HepG2 (cell line): ENCODE data around the gene FOLR1. TPM values are rescaled to one million over a fixed set of nuclear protein-coding genes. Genes with fewer than 3 reads are reported as not detected.

Experiments
- ATAC-seq: fragments of 200-7000 bp; cut with Tn5 transposase; 3 replicates; pipeline ENCODE4 v1.9.1; 2020; ENCODE audit warnings: mild to moderate bottlenecking, moderate library complexity
- BruUV-seq: library from RNA; stranded (reverse); fragments of 400-500 nt; replicated peaks from 2 replicates; lab custom pipeline; 2021; lab: Mats Ljungman, UMichigan
- CTCF ChIA-PET: fragments of 300-600 bp; formaldehyde crosslinking; extraction: SDS; loops from one replicate; lab custom pipeline; 2021; ENCODE audit warnings: low total read pairs, inconsistent platforms, low intra/inter-chr PET ratio; lab: Yijun Ruan, JAX
- POLR2A ChIA-PET: fragments of 350-600 bp; sonication (Branson Sonifier 250); formaldehyde crosslinking; loops from one replicate; lab custom pipeline; 2020; ENCODE audit warnings: antibody characterized with exemption, inconsistent platforms; lab: Yijun Ruan, JAX
- DNase-seq: peaks from one replicate; pipeline ENCODE4 v3.0.0-alpha.2; 2015; ENCODE audit warnings: low spot score
- FAIRE-seq: peaks from 3 replicates; lab custom pipeline; 2011; peaks lifted over from hg19 to GRCh38; lab: Jason Lieb, UNC
- H2AFZ ChIP-seq: one replicate; pipeline ENCODE4 v1.6.1; 2011; ENCODE audit warnings: low read length, inconsistent platforms
- H3K27ac ChIP-seq: fragments of 300-600 bp; 3 replicates; pipeline ENCODE4 v1.8.0; 2011; ENCODE audit warnings: mixed run types, mild to moderate bottlenecking, mixed read lengths, low read length, inconsistent platforms; ENCODE audit not compliant: insufficient read depth; ENCODE audit errors: extremely low read length
- H3K27me3 ChIP-seq, 2 experiments: fragments of 200-600 bp in 1 of 2; 2 replicates in 1 of 2; 3 replicates in 1 of 2; pipeline versions ENCODE4 v1.6.0 to v1.8.0; 2011; ENCODE audit warnings: low read length in 2 of 2, mild to moderate bottlenecking in 2 of 2, moderate library complexity in 2 of 2, inconsistent platforms in 1 of 2; ENCODE audit not compliant: insufficient read depth in 2 of 2, control insufficient read depth in 1 of 2
- H3K36me3 ChIP-seq, 2 experiments: fragments of 200-600 bp in 1 of 2; replicated peaks in 1 of 2; 2 replicates in 1 of 2; 3 replicates in 1 of 2; pipeline versions ENCODE4 v1.5.1 to v1.8.0; 2011; ENCODE audit warnings: low read length in 2 of 2, inconsistent platforms in 1 of 2; ENCODE audit not compliant: insufficient read depth in 2 of 2, control insufficient read depth in 1 of 2
- H3K4me1 ChIP-seq: 2 replicates; pipeline ENCODE4 v1.5.1; 2012; ENCODE audit warnings: low read length, inconsistent platforms; ENCODE audit not compliant: insufficient read depth
- H3K4me2 ChIP-seq: 2 replicates; pipeline ENCODE4 v1.6.0; 2011; ENCODE audit warnings: low read depth, low read length, inconsistent platforms
- H3K4me3 ChIP-seq, 3 experiments: fragments of 200-600 bp in 1 of 3; sonication (generic), shearing (Covaris generic) in 1 of 3; replicated peaks in 1 of 3; 2 replicates each; pipeline ENCODE4 v1.5.1; 2011 to 2016; ENCODE audit warnings: low read length in 3 of 3, inconsistent platforms in 2 of 3, low read depth in 2 of 3, mild to moderate bottlenecking in 2 of 3, control low read depth in 1 of 3, mixed read lengths in 1 of 3; ENCODE audit not compliant: insufficient read depth in 1 of 3
- H3K79me2 ChIP-seq: one replicate; pipeline ENCODE4 v1.6.1; 2011; ENCODE audit warnings: low read length, inconsistent platforms; ENCODE audit not compliant: insufficient read depth
- H3K9ac ChIP-seq: 2 replicates; pipeline ENCODE4 v1.6.0; 2011; ENCODE audit warnings: mild to moderate bottlenecking, low read depth, low read length, inconsistent platforms; ENCODE audit not compliant: insufficient read depth
- H3K9me3 ChIP-seq: 2 replicates; pipeline ENCODE4 v1.5.1; 2012; ENCODE audit warnings: mild to moderate bottlenecking, low read length
- H4K20me1 ChIP-seq: 2 replicates; pipeline ENCODE4 v1.6.0; 2011; ENCODE audit warnings: inconsistent platforms, mild to moderate bottlenecking, low read length, moderate library complexity; ENCODE audit not compliant: insufficient read depth
- FOXK2 ChIP-seq: fragments of 450-650 bp; IDR thresholded peaks from 2 replicates; pipeline ENCODE4 v1.6.1; 2016
- HMGA1 ChIP-seq: sonication (generic); formaldehyde crosslinking; conservative IDR thresholded peaks from 2 replicates; pipeline ENCODE4 v1.4.0; 2020; ENCODE audit warnings: missing genetic modification reagents
- MATR3 ChIP-seq: sonication (generic); formaldehyde crosslinking; IDR thresholded peaks from 2 replicates; pipeline ENCODE4 v1.4.0; 2020; ENCODE audit warnings: missing genetic modification reagents
- NAIF1 ChIP-seq: sonication (generic); formaldehyde crosslinking; IDR thresholded peaks from 2 replicates; pipeline ENCODE4 v1.5.0; 2020; ENCODE audit warnings: mild to moderate bottlenecking, missing genetic modification reagents, borderline replicate concordance
- NCOA2 ChIP-seq: sonication (generic); formaldehyde crosslinking; IDR thresholded peaks from 2 replicates; pipeline ENCODE4 v1.8.0; 2022; ENCODE audit warnings: inconsistent platforms
- SMARCE1 ChIP-seq: fragments of 450-650 bp; IDR thresholded peaks from 2 replicates; pipeline ENCODE4 v1.6.1; 2017; ENCODE audit warnings: borderline replicate concordance
- SRF ChIP-seq: IDR thresholded peaks from 2 replicates; pipeline ENCODE4 v1.6.1; 2011; ENCODE audit warnings: mild to moderate bottlenecking, low read depth, low read length, moderate library complexity
- TBP ChIP-seq: sonication (generic); formaldehyde crosslinking; IDR thresholded peaks from 2 replicates; pipeline ENCODE4 v1.5.0; 2020; ENCODE audit warnings: missing genetic modification reagents
- TCF7 ChIP-seq: sonication (generic); IDR thresholded peaks from 2 replicates; pipeline ENCODE4 v1.6.1; 2016; ENCODE audit warnings: antibody characterized with exemption, low read depth
- THAP11 ChIP-seq: IDR thresholded peaks from 2 replicates; pipeline ENCODE4 v1.6.1; 2016; ENCODE audit warnings: missing biosample characterization, missing genetic modification reagents
- TOE1 ChIP-seq: sonication (generic); formaldehyde crosslinking; IDR thresholded peaks from 2 replicates; pipeline ENCODE4 v1.4.0; 2020; ENCODE audit warnings: mild to moderate bottlenecking, missing genetic modification reagents
- UBTF ChIP-seq: sonication (generic); formaldehyde crosslinking; IDR thresholded peaks from 2 replicates; pipeline ENCODE4 v1.4.0; 2020; ENCODE audit warnings: mild to moderate bottlenecking, missing genetic modification reagents
- USF2 ChIP-seq, 2 experiments: sonication (generic) in 1 of 2; formaldehyde crosslinking in 1 of 2; IDR thresholded peaks; 2 replicates each; pipeline versions ENCODE4 v1.5.1 to v1.6.1; 2011 to 2020; ENCODE audit warnings: borderline replicate concordance in 1 of 2, low read depth in 1 of 2, low read length in 1 of 2, mild to moderate bottlenecking in 1 of 2, missing genetic modification reagents in 1 of 2, moderate library complexity in 1 of 2
- ZNF558 ChIP-seq: sonication (generic); formaldehyde crosslinking; IDR thresholded peaks from 2 replicates; pipeline ENCODE4 v1.9.0; 2022; ENCODE audit warnings: mild to moderate bottlenecking, missing genetic modification reagents, borderline replicate concordance
- ZNF629 ChIP-seq: sonication (generic); formaldehyde crosslinking; conservative IDR thresholded peaks from 2 replicates; pipeline ENCODE4 v1.5.0; 2020; ENCODE audit warnings: missing genetic modification reagents
- WGBS: methylation state at CpG from one replicate; pipeline ENCODE4 v1.1.6; 2017; ENCODE audit warnings: low lambda C conversion rate; 5-methylcytosine and 5-hydroxymethylcytosine counted together
- in situ Hi-C: cut with HindIII; loops from 2 replicates; pipeline ENCODE4 v1.10.0; 2017; ENCODE audit warnings: low pct_unique_long_range_greater_than_20kb; ENCODE audit not compliant: extremely low pct_ligation_motif_present
- intact Hi-C: fragments of 100-400 bp; cut with micrococcal nuclease; formaldehyde crosslinking; loops from one replicate; pipeline ENCODE4 v1.10.0; 2022; ENCODE audit not compliant: unreplicated experiment
- polyA plus RNA-seq, 8 experiments: library from polyadenylated mRNA; depleted of rRNA in 3 of 8; stranded (reverse) in 7 of 8; unstranded in 1 of 8; fragments of >200 nt; fragmentation: Illumina TruSeq in 4 of 8; extraction: Trizol in 4 of 8; gene quantifications; 2 replicates each; pipeline versions ENCODE4 v1.2.1 to v1.2.3, GENCODE V29; 2011 to 2016; ENCODE audit warnings: low read depth in 4 of 8, missing spikeins in 1 of 8, mixed read lengths in 1 of 8; ENCODE audit not compliant: insufficient read depth in 1 of 8
- total RNA-seq, 5 experiments: library from RNA; depleted of rRNA; stranded (reverse); fragments of >200 nt; fragmentation: Illumina TruSeq; extraction: Trizol; gene quantifications; 2 replicates each; pipeline ENCODE4 v1.2.3, GENCODE V29; 2016; ENCODE audit warnings: low read depth in 1 of 5
- TF ChIP-seq, protein P1 (sequence below): IDR thresholded peaks from 2 replicates; pipeline ENCODE4 v1.6.1; 2016

FOLR1 gene
- total and polyA plus RNA-seq, 2 of the 13 experiments (the other 11 are each of a cell fraction or from before 2014, with no cell fraction given) = 0.20 TPM; not detected in 1

GRCh38 chr11:72229336-72229924 is 37.5 kb downstream of the FOLR1 start:
- DNase-seq = no peak
- no peaks in the 10 kb centered on the region for H4K20me1 ChIP-seq
- H3K4me3 ChIP-seq = no peak overlapping the region
- no peak overlapping the region for H3K4me2 ChIP-seq
- no peak overlapping the region for H3K9ac ChIP-seq
- no peak overlapping the region for H3K27ac ChIP-seq
- CTCF ChIA-PET = no interaction called here
- H3K27me3 ChIP-seq = no peaks in the 10 kb centered on the region
- no TSS peak for BruUV-seq
- intact Hi-C loops = no loop called here
- peaks cover 7% of the 10 kb centered on the region for H3K79me2 ChIP-seq
- H2AFZ ChIP-seq = no peak overlapping the region
- peaks cover 17% of the 10 kb centered on the region for H3K4me1 ChIP-seq
- FAIRE-seq = no peak
- 100% methylated on average over 4 of the region's 8 CpGs for WGBS
- no peaks in the 10 kb centered on the region for H3K9me3 ChIP-seq
- no peak for ATAC-seq
- TF ChIP-seq TOE1 (CRISPR knock-in tag) (no peak), MATR3 (CRISPR knock-in tag) (no peak), NAIF1 (CRISPR knock-in tag) (no peak), HMGA1 (no peak), USF2 (IDR thresholded peaks at IDR 0.05; ENCODE audit: low read depth, low read length) (no peak), USF2 (CRISPR knock-in tag; IDR thresholded peaks at IDR 0.05; ENCODE audit: borderline replicate concordance) (no peak), SMARCE1 (no peak), UBTF (CRISPR knock-in tag) (no peak), TCF7 (no peak), NCOA2 (CRISPR knock-in tag) (no peak), TBP (CRISPR knock-in tag) (no peak), FOXK2 (no peak), ZNF558 (CRISPR knock-in tag) (no peak), SRF (no peak), THAP11 (CRISPR knock-in tag) (no peak), ZNF629 (CRISPR knock-in tag) (no peak)
- TF ChIP-seq, protein P1, sequence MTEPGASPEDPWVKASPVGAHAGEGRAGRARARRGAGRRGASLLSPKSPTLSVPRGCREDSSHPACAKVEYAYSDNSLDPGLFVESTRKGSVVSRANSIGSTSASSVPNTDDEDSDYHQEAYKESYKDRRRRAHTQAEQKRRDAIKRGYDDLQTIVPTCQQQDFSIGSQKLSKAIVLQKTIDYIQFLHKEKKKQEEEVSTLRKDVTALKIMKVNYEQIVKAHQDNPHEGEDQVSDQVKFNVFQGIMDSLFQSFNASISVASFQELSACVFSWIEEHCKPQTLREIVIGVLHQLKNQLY (CRISPR knock-in tag) = no peak
- TF ChIP-seq, all 625 proteins: peak for 0
- H3K36me3 ChIP-seq = peaks cover 15 to 50% of the 10 kb centered on the region in 2 experiments; a peak in 4 of 5 replicates
- in situ Hi-C loops = no loop called here
- POLR2A ChIA-PET = no interaction called here
